ENCODE results near the gene TMTC1.

Gene TMTC1

DNA sequence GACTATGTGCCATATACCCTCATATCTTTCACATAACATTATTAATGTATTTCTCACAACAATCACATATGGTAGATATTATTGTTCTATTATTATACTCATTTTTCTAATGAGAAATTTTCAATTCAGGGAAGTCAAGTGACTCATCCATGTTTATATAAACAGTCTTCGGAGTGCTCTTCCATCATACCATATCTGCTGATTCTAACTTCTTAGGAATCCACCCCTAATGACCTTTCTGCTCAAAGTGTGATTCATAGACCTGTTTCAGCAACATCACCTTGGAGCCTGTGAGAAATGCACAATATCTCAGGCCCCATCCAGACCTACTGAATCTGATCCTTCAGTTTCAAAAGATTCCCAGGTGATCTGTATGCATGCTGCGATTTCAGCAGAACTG, 246.4 kb downstream of the TMTC1 start:
- ATAC-seq: no peak
- TF ChIP-seq OSR1 (CRISPR knock-in tag; IDR thresholded peaks at IDR 0.05) (no peak), ZNF565 (CRISPR knock-in tag; conservative IDR thresholded peaks at IDR 0.05; ENCODE audit: low read depth) (no peak), ZFP3 (CRISPR knock-in tag; IDR thresholded peaks at IDR 0.05) (no peak), RARB (CRISPR knock-in tag; IDR thresholded peaks at IDR 0.05) (no peak)

DNA sequence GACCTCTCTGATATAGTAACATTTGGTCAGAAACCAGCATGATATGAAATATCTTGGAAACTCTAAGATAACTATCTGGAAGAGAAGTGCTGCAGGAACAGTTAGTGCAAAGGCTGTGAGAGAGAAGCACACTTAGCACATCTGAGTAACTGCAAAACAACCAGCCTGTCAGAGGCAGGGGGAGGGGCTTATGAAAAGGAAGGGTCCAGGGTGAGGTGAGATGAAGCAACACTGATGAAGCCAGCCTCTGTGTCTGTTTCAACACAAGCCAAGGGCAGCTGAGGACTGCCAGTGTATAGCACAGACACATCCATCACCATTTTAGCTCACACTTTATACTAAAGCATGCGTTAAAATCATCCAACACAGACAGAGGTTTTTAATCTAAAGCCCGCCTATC, 248.8 kb downstream of the TMTC1 start:
- TF ChIP-seq ZNF70 (CRISPR knock-in tag; IDR thresholded peaks at IDR 0.05) (no peak), PPARA (CRISPR knock-in tag; IDR thresholded peaks at IDR 0.05; ENCODE audit: borderline replicate concordance) (no peak), TCF4 (CRISPR knock-in tag; IDR thresholded peaks at IDR 0.05; ENCODE audit: borderline replicate concordance) (no peak), BACH2 (CRISPR knock-in tag; IDR thresholded peaks at IDR 0.05; ENCODE audit: borderline replicate concordance) (no peak), OSR1 (CRISPR knock-in tag; IDR thresholded peaks at IDR 0.05) (no peak), RARB (CRISPR knock-in tag; IDR thresholded peaks at IDR 0.05) (no peak), ZFP3 (CRISPR knock-in tag; IDR thresholded peaks at IDR 0.05) (no peak), ISL1 (CRISPR knock-in tag; IDR thresholded peaks at IDR 0.05) (no peak), GLIS3 (CRISPR knock-in tag; IDR thresholded peaks at IDR 0.05) (no peak), ZFP30 (CRISPR knock-in tag; IDR thresholded peaks at IDR 0.05) (no peak), ESRRG (CRISPR knock-in tag; IDR thresholded peaks at IDR 0.05) (no peak), ZNF8 (CRISPR knock-in tag; IDR thresholded peaks at IDR 0.05) (no peak)
- TF ChIP-seq, protein P1, sequence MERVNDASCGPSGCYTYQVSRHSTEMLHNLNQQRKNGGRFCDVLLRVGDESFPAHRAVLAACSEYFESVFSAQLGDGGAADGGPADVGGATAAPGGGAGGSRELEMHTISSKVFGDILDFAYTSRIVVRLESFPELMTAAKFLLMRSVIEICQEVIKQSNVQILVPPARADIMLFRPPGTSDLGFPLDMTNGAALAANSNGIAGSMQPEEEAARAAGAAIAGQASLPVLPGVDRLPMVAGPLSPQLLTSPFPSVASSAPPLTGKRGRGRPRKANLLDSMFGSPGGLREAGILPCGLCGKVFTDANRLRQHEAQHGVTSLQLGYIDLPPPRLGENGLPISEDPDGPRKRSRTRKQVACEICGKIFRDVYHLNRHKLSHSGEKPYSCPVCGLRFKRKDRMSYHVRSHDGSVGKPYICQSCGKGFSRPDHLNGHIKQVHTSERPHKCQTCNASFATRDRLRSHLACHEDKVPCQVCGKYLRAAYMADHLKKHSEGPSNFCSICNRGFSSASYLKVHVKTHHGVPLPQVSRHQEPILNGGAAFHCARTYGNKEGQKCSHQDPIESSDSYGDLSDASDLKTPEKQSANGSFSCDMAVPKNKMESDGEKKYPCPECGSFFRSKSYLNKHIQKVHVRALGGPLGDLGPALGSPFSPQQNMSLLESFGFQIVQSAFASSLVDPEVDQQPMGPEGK (CRISPR knock-in tag; IDR thresholded peaks at IDR 0.05; ENCODE audit: borderline replicate concordance): no peak

DNA sequence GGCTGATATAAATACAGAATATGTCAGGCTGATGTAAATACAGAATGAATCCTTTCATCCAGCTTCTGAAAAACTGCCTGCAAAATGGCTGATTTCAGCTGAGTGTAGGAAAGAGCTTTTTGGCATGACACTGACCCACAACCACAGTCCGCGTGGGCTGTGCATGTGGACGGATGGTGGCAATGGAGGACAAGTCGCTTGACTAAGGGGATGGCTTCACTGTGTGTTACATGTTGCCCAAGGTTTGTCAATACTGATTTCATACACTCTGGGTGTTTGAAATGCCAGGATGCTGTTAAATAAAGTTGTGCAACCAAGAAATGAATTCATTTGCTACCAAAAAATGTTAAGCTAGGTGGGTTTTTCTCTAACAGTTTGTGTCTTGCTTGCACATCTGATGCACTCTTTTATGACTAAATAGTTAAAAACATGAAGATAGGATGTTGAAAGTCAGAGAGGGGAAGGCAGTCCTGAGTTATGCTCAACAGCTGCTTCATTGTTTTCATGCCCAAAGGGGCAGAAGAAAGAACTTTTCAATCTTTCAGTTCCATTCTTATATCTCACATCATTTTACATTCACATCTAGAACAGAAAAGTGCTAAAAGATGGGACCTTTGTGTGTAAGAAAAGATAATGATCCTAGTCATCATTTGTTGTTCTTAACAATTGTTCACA, 249.8 kb downstream of the TMTC1 start:
- TF ChIP-seq ZNF565 (CRISPR knock-in tag; conservative IDR thresholded peaks at IDR 0.05; ENCODE audit: low read depth) (no peak), CSDC2 (CRISPR knock-in tag; IDR thresholded peaks at IDR 0.05) (no peak), POU6F1 (CRISPR knock-in tag; IDR thresholded peaks at IDR 0.05; ENCODE audit: borderline replicate concordance, low read depth) (no peak), TSHZ2 (CRISPR knock-in tag; IDR thresholded peaks at IDR 0.05) (no peak), ESRRG (CRISPR knock-in tag; IDR thresholded peaks at IDR 0.05) (no peak), SNAI2 (CRISPR knock-in tag; IDR thresholded peaks at IDR 0.05) (no peak), ZFP3 (CRISPR knock-in tag; IDR thresholded peaks at IDR 0.05) (no peak), OSR1 (CRISPR knock-in tag; IDR thresholded peaks at IDR 0.05) (no peak), RARB (CRISPR knock-in tag; IDR thresholded peaks at IDR 0.05) (no peak)
- TF ChIP-seq, protein P2, sequence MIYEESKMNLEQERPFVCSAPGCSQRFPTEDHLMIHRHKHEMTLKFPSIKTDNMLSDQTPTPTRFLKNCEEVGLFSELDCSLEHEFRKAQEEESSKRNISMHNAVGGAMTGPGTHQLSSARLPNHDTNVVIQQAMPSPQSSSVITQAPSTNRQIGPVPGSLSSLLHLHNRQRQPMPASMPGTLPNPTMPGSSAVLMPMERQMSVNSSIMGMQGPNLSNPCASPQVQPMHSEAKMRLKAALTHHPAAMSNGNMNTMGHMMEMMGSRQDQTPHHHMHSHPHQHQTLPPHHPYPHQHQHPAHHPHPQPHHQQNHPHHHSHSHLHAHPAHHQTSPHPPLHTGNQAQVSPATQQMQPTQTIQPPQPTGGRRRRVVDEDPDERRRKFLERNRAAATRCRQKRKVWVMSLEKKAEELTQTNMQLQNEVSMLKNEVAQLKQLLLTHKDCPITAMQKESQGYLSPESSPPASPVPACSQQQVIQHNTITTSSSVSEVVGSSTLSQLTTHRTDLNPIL (CRISPR knock-in tag; IDR thresholded peaks at IDR 0.05; ENCODE audit: low read depth): no peak
- TF ChIP-seq, protein P1 (CRISPR knock-in tag; IDR thresholded peaks at IDR 0.05; ENCODE audit: borderline replicate concordance): no peak
- ATAC-seq: no peak

More for the DNA sequence above, 248.8 kb downstream of the TMTC1 start:
- ATAC-seq: no peak
